Skeletal muscle satellite cell (primary cell): Measurements from ENCODE around the gene GALNT15.

Source experiments
- H3K27me3 ChIP-seq: 2 replicates; pipeline ENCODE4 v1.7.0; 2013; ENCODE audit warnings: low read length; ENCODE audit not compliant: control insufficient read depth, insufficient read depth
- H3K36me3 ChIP-seq: 2 replicates; pipeline ENCODE4 v1.7.0; 2013; ENCODE audit warnings: mild to moderate bottlenecking, control low read depth, low read length; ENCODE audit not compliant: insufficient read depth
- H3K4me1 ChIP-seq: 2 replicates; pipeline ENCODE4 v1.7.0; 2013; ENCODE audit warnings: low read length; ENCODE audit not compliant: control insufficient read depth, insufficient read depth
- H3K4me2 ChIP-seq: 2 replicates; pipeline ENCODE4 v1.7.0; 2013; ENCODE audit warnings: mild to moderate bottlenecking, low read length
- H3K4me3 ChIP-seq: 2 replicates; pipeline ENCODE4 v1.7.0; 2013; ENCODE audit warnings: low read length
- H3K9ac ChIP-seq: 2 replicates; pipeline ENCODE4 v1.7.0; 2013; ENCODE audit warnings: mild to moderate bottlenecking, low read depth, low read length, moderate library complexity
- H3K9me3 ChIP-seq: replicated peaks from 2 replicates; pipeline ENCODE4 v1.7.0; 2013; ENCODE audit warnings: mild to moderate bottlenecking, control low read depth, low read length

GALNT15 gene

DNA sequence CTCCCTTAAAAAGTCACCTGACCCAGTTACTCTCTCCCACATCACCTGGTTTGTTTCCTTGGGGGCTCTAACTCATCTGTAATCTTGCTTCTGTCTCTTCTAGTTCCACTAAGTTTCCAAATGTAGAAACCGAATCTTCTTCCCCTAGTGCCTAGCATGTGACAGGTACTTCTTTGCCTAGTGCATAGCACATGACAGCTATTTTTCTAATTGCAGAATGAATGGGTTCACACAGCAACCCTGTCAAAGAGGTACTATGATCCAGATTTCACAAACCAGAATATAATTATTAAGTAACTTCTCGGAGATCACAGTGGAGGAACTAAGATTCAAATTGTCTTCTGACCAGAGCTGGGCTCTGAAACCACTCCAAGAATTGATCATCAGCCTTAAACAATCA, 82.8 kb downstream of the GALNT15 start:
- Histone ChIP-seq H3K4me3 (no peak overlapping the region), H3K9me3 (no peaks in the 10 kb centered on the region), H3K4me1 (peaks cover 7% of the 10 kb centered on the region), H3K9ac (no peak overlapping the region), H3K27me3 (no peaks in the 10 kb centered on the region), H3K4me2 (no peak overlapping the region), H3K36me3 (peaks cover 27% of the 10 kb centered on the region)

DNA sequence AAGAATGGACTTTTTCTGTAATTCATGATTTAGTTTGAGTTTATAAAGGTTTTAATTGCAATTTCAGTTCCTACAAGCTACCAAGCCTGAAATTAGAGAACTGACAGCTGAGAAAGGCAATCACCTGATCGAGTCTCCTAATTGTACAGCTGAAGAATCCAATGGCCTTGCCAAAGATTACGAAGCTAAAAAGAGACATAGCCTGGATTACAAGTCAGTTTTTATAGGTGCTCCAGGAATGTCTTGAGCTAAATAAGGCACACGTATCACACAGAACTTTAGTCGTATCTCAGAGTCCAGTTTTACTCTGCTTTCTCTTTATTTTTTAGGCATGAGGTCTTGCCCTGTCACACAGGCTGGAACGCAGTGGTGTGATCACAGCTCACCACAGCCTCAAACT, 83.7 kb downstream of the GALNT15 start:
- Histone ChIP-seq H3K4me1 (peaks cover 12% of the 10 kb centered on the region), H3K9me3 (no peaks in the 10 kb centered on the region), H3K4me2 (no peak overlapping the region), H3K36me3 (peaks cover 27% of the 10 kb centered on the region), H3K4me3 (no peak overlapping the region), H3K27me3 (no peaks in the 10 kb centered on the region), H3K9ac (no peak overlapping the region)

DNA sequence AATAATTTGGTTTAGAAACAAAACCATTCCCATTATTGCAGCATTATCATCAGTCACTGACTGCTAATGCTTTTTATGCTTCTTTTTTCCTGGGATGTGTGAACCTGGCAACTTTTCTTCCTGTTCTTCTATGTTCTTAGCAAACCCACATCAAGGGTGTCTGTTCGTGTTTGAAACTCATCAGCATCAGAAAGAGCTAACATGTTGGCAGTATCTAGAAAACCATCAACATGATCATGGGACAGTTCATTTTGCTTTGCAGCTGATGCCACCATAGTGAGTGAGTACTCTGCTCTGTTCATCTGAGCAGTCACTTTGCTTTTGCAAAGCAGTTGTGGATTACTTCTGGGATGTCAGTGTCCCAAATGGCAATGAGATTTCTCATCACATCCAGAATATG, 84.4 kb downstream of the GALNT15 start:
- Histone ChIP-seq H3K4me1 (peaks cover 10% of the 10 kb centered on the region), H3K36me3 (peaks cover 27% of the 10 kb centered on the region), H3K9me3 (no peaks in the 10 kb centered on the region), H3K4me2 (no peak overlapping the region), H3K9ac (no peak overlapping the region), H3K4me3 (no peak overlapping the region), H3K27me3 (no peaks in the 10 kb centered on the region)

DNA sequence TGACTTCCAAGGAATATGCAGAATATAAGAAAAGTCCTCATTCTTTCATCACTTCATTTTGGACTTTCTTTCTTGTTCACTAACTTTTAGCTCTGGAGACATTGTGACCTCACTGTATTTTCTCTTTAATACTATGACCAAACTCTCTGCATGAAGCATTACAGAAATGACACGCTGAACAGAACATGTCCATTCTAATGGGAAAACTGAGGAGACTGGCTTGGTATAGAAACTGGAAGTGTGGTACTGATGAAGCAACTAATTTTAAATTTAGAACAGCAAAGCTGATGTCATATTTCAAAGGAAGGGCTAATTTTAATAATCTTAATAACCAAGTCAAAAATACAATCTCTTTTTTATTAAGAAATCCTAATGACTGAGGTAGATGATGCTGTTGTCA, 85.6 kb downstream of the GALNT15 start:
- no peak overlapping the region for H3K9ac ChIP-seq
- H3K36me3 ChIP-seq, result peaks cover 27% of the 10 kb centered on the region

DNA sequence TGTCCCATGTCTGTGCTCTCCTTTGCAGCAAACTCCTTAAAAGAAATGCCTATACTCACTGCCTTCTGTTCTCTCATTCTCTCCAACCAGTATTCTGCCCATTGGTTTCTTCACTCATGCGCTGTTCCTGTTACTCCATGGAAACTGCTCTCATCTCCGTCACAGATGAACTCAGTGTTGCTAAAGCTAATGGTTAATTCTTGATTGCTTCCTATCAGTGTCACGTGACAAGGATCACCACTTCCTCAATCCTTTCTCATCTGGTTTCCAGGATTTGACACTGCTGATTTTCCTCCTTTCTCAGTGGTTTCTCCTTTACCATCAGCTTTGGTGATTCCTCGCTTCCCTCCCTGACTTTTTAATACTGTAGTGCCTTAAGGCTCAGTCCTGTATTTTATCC, 87.7 kb downstream of the GALNT15 start:
- Histone ChIP-seq H3K4me2 (no peak overlapping the region), H3K4me3 (no peak overlapping the region), H3K9me3 (no peaks in the 10 kb centered on the region), H3K27me3 (no peaks in the 10 kb centered on the region), H3K9ac (no peak overlapping the region), H3K36me3 (peaks cover 27% of the 10 kb centered on the region), H3K4me1 (peaks cover 16% of the 10 kb centered on the region)

More for the DNA sequence above, 85.6 kb downstream of the GALNT15 start:
- Histone ChIP-seq H3K27me3 (no peaks in the 10 kb centered on the region), H3K4me2 (no peak overlapping the region), H3K9me3 (no peaks in the 10 kb centered on the region), H3K4me1 (peaks cover 10% of the 10 kb centered on the region), H3K4me3 (no peak overlapping the region)

DNA sequence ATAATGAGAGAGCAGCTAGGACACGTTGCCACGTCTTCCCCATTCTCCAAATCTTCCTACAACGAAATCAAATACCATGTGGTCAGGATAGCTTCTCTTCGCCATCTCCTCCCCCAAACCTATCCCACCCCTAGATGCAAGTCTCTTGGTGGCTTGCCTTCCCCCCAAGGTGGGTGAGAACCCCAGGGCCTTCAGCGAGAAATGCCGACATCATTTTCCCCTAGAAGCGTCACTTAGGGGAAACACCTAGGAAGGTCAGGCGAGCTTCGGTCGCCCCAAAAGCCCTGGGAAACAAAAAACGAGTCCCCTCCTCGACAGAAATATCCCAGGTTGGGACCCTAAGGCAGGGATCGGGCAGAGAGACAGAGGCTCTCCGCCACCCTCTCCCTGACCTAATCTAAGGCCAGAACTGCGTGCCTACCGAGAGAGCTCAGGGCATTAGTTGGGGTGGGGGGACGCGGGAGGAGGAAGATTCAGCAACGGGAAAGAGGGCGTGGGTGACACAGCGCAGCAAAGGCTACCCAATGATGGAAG, 89.8 kb downstream of the GALNT15 start:
- Histone ChIP-seq H3K9me3 (no peaks in the 10 kb centered on the region), H3K27me3 (no peaks in the 10 kb centered on the region), H3K36me3 (peaks cover 21% of the 10 kb centered on the region), H3K4me2 (peak overlapping the region; percentile 84), H3K9ac (peak overlapping the region; percentile 95), H3K4me1 (peaks cover 16% of the 10 kb centered on the region), H3K4me3 (peak overlapping the region; percentile 89)

DNA sequence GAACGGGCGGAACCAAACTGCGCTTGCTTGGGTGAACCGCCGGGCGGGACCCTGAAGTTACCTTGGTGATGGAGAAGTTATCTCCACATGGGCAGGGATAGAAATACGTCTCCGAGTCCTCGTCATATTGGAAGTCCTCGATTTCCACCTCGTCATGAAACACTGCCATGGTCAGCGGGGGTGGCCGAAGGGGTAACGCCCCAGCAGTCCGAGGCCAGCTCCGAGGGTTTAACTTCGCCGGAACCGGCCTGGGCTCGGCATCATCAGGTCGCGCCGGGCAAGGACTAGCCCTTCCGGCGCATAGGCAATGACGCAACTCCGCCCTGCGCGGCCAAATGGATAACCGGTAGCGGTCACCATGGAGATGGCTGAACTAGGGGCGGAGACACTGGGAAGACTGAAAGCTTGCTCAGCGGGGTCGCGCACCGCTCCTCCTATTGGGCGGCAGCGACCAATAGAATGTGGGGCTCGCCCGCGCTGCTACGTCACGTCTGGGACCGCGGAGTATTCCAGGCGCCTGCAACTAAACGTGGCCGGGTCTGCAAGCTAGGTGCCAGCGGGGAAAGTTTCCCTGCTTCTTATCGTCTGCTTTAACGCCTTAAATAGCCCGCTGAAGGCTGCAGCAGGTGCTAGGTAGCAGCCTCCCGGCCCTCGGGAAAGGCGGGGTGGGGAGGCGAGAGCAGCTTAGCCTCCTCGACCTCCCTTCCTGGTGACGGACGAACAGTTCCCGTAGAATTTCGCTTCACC, 90.4 kb downstream of the GALNT15 start, which contains the start of the genes DPH3 and OXNAD1:
TSS of gene DPH3 (minus strand) at position 236 of the 747 bp plus-strand sequence. CDS start at position 169, 67 bp downstream.
TSS of gene OXNAD1 (plus strand) at position 505 of the 747 bp plus-strand sequence. CDS start 5,741 bp downstream, outside the sequence.
- Histone ChIP-seq H3K4me2 (peak within 1 kb of the TSS; percentile 96), H3K9me3 (no peaks in the 10 kb centered on the region), H3K4me1 (peaks cover 16% of the 10 kb centered on the region), H3K27me3 (no peaks in the 10 kb centered on the region), H3K36me3 (peaks cover 14% of the 10 kb centered on the region), H3K4me3 (peak within 1 kb of the TSS; percentile 89), H3K9ac (peak within 1 kb of the TSS; percentile 95)

DNA sequence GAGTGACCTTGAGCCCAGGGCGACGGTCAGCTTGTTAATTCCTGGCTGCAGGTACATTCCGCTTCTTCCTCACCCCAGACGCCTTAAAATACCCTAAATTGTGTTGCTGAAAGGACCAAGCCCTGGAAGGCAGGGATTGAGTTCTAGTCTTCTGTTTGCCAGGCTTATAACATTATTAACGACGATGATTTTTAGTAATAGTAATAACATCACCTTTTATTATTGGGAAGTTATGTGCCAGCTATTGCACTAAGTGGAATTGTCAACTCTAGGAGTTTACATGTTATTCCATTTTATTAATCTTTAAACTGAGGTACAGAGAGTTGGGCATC, 90.9 kb downstream of the GALNT15 start:
- no peaks in the 10 kb centered on the region for H3K27me3 ChIP-seq
- H3K4me1 ChIP-seq, result peaks cover 16% of the 10 kb centered on the region
- peak overlapping the region; percentile 96 for H3K4me2 ChIP-seq
- H3K4me3 ChIP-seq, result peak overlapping the region; percentile 89
- no peaks in the 10 kb centered on the region for H3K9me3 ChIP-seq
- peaks cover 9% of the 10 kb centered on the region for H3K36me3 ChIP-seq
- H3K9ac ChIP-seq, result peak overlapping the region; percentile 95

DNA sequence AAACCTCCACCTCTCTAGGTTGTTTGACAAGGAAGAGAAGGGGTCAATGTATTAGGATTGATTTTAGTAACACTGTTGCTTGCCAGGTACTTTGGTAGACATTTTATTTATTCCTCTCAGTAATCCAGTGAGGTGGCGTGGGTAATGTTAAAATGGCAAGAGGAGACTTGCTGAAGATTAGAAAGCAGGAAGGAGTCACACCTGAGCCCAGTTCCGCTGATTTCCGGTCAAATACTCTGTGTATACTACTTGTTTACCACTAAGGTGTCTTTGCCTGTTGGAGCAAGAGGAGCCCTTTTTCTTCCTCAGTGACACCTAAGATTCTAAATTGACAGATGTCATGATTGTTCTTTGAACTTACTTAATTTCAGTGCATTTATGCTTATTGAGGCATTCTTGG, 92.2 kb downstream of the GALNT15 start:
- Histone ChIP-seq H3K4me3 (no peak overlapping the region), H3K9ac (no peak overlapping the region), H3K36me3 (peaks cover under 1% of the 10 kb centered on the region), H3K9me3 (no peaks in the 10 kb centered on the region), H3K4me2 (peak overlapping the region; percentile 96), H3K27me3 (no peaks in the 10 kb centered on the region), H3K4me1 (peaks cover 16% of the 10 kb centered on the region)

DNA sequence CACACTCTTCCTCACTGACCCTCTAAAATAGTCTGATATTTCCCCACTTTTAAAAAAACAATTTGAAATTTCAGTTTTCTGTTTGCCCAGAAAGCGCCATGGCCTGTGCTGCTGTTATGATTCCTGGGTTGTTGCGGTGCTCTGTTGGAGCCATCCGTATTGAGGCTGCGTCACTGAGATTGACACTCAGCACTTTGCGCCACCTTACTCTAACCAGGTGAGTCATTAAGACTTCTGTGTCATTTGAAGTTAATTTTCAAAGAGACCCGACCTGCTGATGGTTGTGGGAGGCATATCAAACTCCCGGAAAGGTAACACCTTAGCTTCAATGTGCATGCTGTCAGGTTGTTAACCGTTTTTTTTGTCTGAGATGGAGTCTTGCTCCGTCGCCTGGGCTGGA, 96.4 kb downstream of the GALNT15 start:
- Histone ChIP-seq H3K9me3 (no peaks in the 10 kb centered on the region), H3K4me3 (no peak overlapping the region), H3K4me1 (peaks cover 4% of the 10 kb centered on the region), H3K9ac (no peak overlapping the region), H3K36me3 (no peaks in the 10 kb centered on the region), H3K4me2 (no peak overlapping the region), H3K27me3 (no peaks in the 10 kb centered on the region)

DNA sequence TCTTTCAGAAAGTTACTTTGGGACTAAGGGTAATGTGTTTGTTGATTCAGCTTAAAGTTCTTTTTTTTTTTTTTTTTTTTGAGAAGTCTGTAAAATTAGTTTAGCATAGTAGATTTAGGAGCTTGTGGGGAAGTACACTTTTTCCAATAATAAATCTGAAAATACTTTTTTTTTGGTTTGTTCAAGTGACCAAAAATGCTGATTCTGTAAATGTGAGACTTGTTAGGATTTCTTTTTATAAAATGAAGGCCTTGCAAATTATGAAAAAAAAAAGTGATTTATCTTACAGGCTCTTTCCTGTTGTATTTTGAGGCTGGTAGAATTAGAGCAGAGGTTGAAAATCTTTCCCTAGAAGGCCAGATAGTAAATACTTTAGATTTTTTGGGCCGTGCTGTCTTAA, 98.1 kb downstream of the GALNT15 start:
- Histone ChIP-seq H3K9me3 (no peaks in the 10 kb centered on the region), H3K36me3 (no peaks in the 10 kb centered on the region), H3K4me2 (no peak overlapping the region), H3K9ac (no peak overlapping the region), H3K27me3 (no peaks in the 10 kb centered on the region), H3K4me1 (peaks cover 3% of the 10 kb centered on the region), H3K4me3 (no peak overlapping the region)

DNA sequence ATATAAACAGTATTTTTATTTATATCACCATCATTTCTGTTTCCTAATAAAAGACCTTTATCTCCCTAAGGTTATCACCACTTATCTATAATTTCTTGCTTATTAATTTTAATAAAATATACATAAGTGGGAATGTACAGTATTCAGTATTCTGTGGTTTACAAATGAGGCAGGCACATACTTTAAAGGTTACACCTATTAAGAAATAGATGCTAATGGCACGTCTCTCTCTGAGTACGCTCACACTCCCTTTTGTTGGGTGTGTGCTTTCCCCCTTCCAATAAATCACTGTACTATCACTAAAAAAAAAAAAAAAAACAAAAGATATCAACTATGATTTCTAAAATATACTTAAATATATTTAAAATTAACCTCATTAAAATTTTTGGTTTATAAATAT, 99.4 kb downstream of the GALNT15 start:
- no peaks in the 10 kb centered on the region for H3K36me3 ChIP-seq
- no peak overlapping the region for H3K4me3 ChIP-seq
- H3K27me3 ChIP-seq, result no peaks in the 10 kb centered on the region
- no peaks in the 10 kb centered on the region for H3K9me3 ChIP-seq
- H3K4me2 ChIP-seq, result no peak overlapping the region
- no peak overlapping the region for H3K9ac ChIP-seq
- peaks cover 7% of the 10 kb centered on the region for H3K4me1 ChIP-seq
